Vagina (tissue), 2 donors: ENCODE data around the gene SCN9A. TPM values are rescaled to one million over a fixed set of nuclear protein-coding genes. Genes with fewer than 3 reads are reported as not detected.

Source experiments
- DNase-seq, 2 donors: peaks; one replicate each; pipeline ENCODE4 v3.0.0-alpha.2; 2017; ENCODE audit errors: extremely low spot score in 2 of 2
- H3K27ac ChIP-seq: fragments of 200-600 bp; sonication (generic); one replicate; pipeline ENCODE4 v1.5.1; 2019
- H3K27me3 ChIP-seq: fragments of 200-600 bp; sonication (generic); one replicate; pipeline ENCODE4 v1.5.1; 2019
- H3K36me3 ChIP-seq, 2 donors: fragments of 200-600 bp; sonication (generic); one replicate each; pipeline ENCODE4 v1.5.1; 2017 to 2019
- H3K4me1 ChIP-seq: fragments of 200-600 bp; sonication (generic); one replicate; pipeline ENCODE4 v1.5.1; 2019
- H3K4me3 ChIP-seq, 2 donors: fragments of 200-600 bp; sonication (generic); 1 replicate in 1 of 2; 2 replicates in 1 of 2; pipeline ENCODE4 v1.5.1; 2016 to 2019
- H3K9me3 ChIP-seq: fragments of 200-600 bp; sonication (generic); one replicate; pipeline ENCODE4 v1.5.1; 2019
- POLR2A ChIP-seq, 2 donors: fragments of 450-650 bp; IDR thresholded peaks; one replicate each; pipeline ENCODE4 v1.6.1; 2017; ENCODE audit warnings: antibody characterized with exemption in 2 of 2, mild to moderate bottlenecking in 2 of 2, moderate library complexity in 2 of 2
- POLR2AphosphoS5 ChIP-seq, 2 donors: sonication (generic); formaldehyde crosslinking; IDR thresholded peaks; one replicate each; pipeline ENCODE4 v1.9.0; 2017; ENCODE audit warnings: antibody characterized with exemption in 2 of 2, mild to moderate bottlenecking in 2 of 2, low read depth in 1 of 2; ENCODE audit not compliant: insufficient read depth in 1 of 2
- intact Hi-C: fragments of 100-400 bp; cut with DNase I; formaldehyde crosslinking; loops from one replicate; pipeline ENCODE4 v1.15.1; 2023
- total RNA-seq: library from RNA; depleted of rRNA; stranded (reverse); fragments of >200 nt; gene quantifications from one replicate; pipeline ENCODE4 v1.2.3, GENCODE V29; 2016
- TF ChIP-seq, protein P1 (sequence below), 3 experiments: fragments of 450-650 bp in 2 of 3; fragments of 200-600 bp in 1 of 3; sonication (generic) in 1 of 3; IDR thresholded peaks; one replicate each; pipeline ENCODE4 v1.5.1; 2017 to 2019; ENCODE audit warnings: antibody characterized with exemption in 3 of 3, mild to moderate bottlenecking in 2 of 3, moderate library complexity in 2 of 3

Gene SCN9A
- total RNA-seq, 1 donor from 2014 or later = 4.9 TPM

DNA sequence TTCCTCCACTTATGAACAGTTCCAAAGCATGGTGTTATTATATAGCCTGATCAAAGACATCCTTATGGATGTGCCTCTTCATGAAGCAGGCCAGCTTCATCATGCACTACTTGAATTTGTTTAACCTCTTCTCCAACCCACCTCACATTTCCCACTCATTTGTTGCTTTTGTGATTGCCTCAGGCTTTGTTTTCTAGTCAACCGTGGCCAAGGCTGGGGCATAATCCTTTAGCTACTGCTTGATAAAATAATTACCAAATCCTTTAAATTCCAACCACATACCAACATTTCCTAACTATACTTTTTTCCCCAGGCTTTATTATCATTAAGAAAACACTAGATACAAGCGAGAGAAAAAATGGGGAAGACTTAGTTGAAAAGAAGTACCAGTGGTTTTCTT is 208.3 kb downstream of the SCN9A start:
- H3K9me3 ChIP-seq = no peaks in the 10 kb centered on the region
- no peak overlapping the region for H3K27ac ChIP-seq
- H3K36me3 ChIP-seq = no peaks in the 10 kb centered on the region
- no peak overlapping the region for H3K4me3 ChIP-seq
- DNase-seq = no peak
- intact Hi-C loops = no loop called here
- H3K4me1 ChIP-seq = no peaks in the 10 kb centered on the region
- TF ChIP-seq POLR2AphosphoS5 (IDR thresholded peaks at IDR 0.05; ENCODE audit: insufficient read depth in 1 of 2, low read depth in 1 of 2) (no peak), POLR2A (IDR thresholded peaks at IDR 0.05) (no peak)
- TF ChIP-seq, protein P1, sequence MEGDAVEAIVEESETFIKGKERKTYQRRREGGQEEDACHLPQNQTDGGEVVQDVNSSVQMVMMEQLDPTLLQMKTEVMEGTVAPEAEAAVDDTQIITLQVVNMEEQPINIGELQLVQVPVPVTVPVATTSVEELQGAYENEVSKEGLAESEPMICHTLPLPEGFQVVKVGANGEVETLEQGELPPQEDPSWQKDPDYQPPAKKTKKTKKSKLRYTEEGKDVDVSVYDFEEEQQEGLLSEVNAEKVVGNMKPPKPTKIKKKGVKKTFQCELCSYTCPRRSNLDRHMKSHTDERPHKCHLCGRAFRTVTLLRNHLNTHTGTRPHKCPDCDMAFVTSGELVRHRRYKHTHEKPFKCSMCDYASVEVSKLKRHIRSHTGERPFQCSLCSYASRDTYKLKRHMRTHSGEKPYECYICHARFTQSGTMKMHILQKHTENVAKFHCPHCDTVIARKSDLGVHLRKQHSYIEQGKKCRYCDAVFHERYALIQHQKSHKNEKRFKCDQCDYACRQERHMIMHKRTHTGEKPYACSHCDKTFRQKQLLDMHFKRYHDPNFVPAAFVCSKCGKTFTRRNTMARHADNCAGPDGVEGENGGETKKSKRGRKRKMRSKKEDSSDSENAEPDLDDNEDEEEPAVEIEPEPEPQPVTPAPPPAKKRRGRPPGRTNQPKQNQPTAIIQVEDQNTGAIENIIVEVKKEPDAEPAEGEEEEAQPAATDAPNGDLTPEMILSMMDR (IDR thresholded peaks at IDR 0.05) = no peak
- no peaks in the 10 kb centered on the region for H3K27me3 ChIP-seq

DNA sequence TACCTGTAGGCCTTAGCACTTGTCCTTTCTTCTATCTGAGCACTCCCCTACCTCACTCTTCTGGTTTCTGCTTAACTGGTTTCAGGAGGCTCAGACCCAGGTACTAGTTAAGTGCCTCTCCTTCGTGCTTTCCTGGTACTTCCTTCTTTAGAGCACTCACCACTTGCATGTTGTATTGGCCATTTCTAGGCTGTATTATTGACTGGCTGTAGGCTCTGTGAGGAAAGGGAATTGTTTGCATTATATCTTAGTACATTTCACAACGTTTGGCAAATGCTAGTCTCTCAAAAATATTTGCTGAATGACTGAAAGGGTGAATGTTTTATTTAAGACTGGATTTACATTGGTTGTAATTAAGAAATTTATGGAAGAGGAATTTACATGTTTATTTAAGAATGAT is 212.0 kb downstream of the SCN9A start:
- no peak for DNase-seq
- TF ChIP-seq POLR2AphosphoS5 (IDR thresholded peaks at IDR 0.05; ENCODE audit: insufficient read depth in 1 of 2, low read depth in 1 of 2) (no peak), POLR2A (IDR thresholded peaks at IDR 0.05) (no peak)
- TF ChIP-seq, protein P1 (IDR thresholded peaks at IDR 0.05) = no peak
- no peaks in the 10 kb centered on the region for H3K27me3 ChIP-seq
- H3K4me1 ChIP-seq = no peaks in the 10 kb centered on the region
- H3K36me3 ChIP-seq = no peaks in the 10 kb centered on the region
- no peak overlapping the region for H3K4me3 ChIP-seq
- H3K9me3 ChIP-seq = no peaks in the 10 kb centered on the region
- intact Hi-C loops = no loop called here
- no peak overlapping the region for H3K27ac ChIP-seq

GRCh38 chr2:166158546-166158945 is 217.2 kb downstream of the SCN9A start:
- no peak overlapping the region for H3K27ac ChIP-seq
- intact Hi-C loops = no loop called here
- no peaks in the 10 kb centered on the region for H3K27me3 ChIP-seq
- H3K4me1 ChIP-seq = no peaks in the 10 kb centered on the region
- no peaks in the 10 kb centered on the region for H3K36me3 ChIP-seq
- no peak overlapping the region for H3K4me3 ChIP-seq
- TF ChIP-seq, protein P1 (IDR thresholded peaks at IDR 0.05) = no peak
- no peak for TF ChIP-seq POLR2AphosphoS5 (IDR thresholded peaks at IDR 0.05; ENCODE audit: insufficient read depth in 1 of 2, low read depth in 1 of 2)
- no peak for TF ChIP-seq POLR2A (IDR thresholded peaks at IDR 0.05)
- DNase-seq = no peak
- H3K9me3 ChIP-seq = no peaks in the 10 kb centered on the region

DNA sequence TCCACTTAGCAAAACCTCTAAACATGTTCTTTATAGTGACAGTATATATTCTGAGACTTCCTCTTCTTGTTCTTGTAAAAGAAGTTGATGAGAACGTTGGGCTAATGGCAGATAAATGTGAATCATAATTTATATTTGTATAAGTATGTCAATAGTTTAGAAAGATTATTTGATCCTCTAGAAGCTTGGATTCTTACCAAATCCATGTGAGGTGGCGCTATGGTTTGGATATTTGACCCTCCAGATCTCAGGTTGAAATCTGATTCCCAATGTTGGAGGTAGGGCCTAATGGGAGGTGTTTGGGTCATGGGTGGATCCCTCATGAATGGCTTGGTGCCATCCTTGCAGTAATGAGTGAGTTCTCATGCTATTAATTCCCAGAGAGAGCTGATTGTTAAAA is 218.2 kb downstream of the SCN9A start:
- TF ChIP-seq, protein P1 (IDR thresholded peaks at IDR 0.05) = no peak
- no peak for TF ChIP-seq POLR2AphosphoS5 (IDR thresholded peaks at IDR 0.05; ENCODE audit: insufficient read depth in 1 of 2, low read depth in 1 of 2)
- no peak for TF ChIP-seq POLR2A (IDR thresholded peaks at IDR 0.05)
- no peaks in the 10 kb centered on the region for H3K36me3 ChIP-seq
- no peak overlapping the region for H3K4me3 ChIP-seq
- intact Hi-C loops = no loop called here
- no peak overlapping the region for H3K27ac ChIP-seq
- H3K9me3 ChIP-seq = no peaks in the 10 kb centered on the region
- no peak for DNase-seq
- no peaks in the 10 kb centered on the region for H3K4me1 ChIP-seq
- H3K27me3 ChIP-seq = no peaks in the 10 kb centered on the region

- TF ChIP-seq, protein P1 (IDR thresholded peaks at IDR 0.05) = no peak
- no peak for TF ChIP-seq POLR2AphosphoS5 (IDR thresholded peaks at IDR 0.05; ENCODE audit: insufficient read depth in 1 of 2, low read depth in 1 of 2)
- no peak for TF ChIP-seq POLR2A (IDR thresholded peaks at IDR 0.05)
- H3K4me1 ChIP-seq = no peaks in the 10 kb centered on the region
- H3K27ac ChIP-seq = no peak overlapping the region
- no peak for DNase-seq
- H3K27me3 ChIP-seq = no peaks in the 10 kb centered on the region
- intact Hi-C loops = no loop called here
- H3K4me3 ChIP-seq = no peak overlapping the region
- H3K36me3 ChIP-seq = no peaks in the 10 kb centered on the region
- H3K9me3 ChIP-seq = no peaks in the 10 kb centered on the region
Measured at GRCh38 chr2:166156985-166157490, 218.7 kb downstream of the SCN9A start.
